HFF-Myc (cell line): Measurements from ENCODE around the gene RAMACL.
"Not testable (repeated sequence)": the region's sequence is repeated elsewhere in the genome, so short reads cannot be mapped to it uniquely, and the experiment has no call there.

ENCODE experiments used
- DNase-seq: peaks from one replicate; pipeline ENCODE4 v3.0.0-alpha.2; 2011; ENCODE audit warnings: low read depth; ENCODE audit errors: extremely low read depth
- H3K4me3 ChIP-seq: replicated peaks from 2 replicates; pipeline ENCODE4 v1.5.1; 2011; ENCODE audit warnings: low read depth, mild to moderate bottlenecking, control low read depth, low read length
- TF ChIP-seq, protein P1 (sequence below): IDR thresholded peaks from 2 replicates; pipeline ENCODE4 v1.5.1; 2012; ENCODE audit warnings: mild to moderate bottlenecking, low read depth, low read length, control low read depth; ENCODE audit errors: missing control alignments

RAMACL gene

DNA sequence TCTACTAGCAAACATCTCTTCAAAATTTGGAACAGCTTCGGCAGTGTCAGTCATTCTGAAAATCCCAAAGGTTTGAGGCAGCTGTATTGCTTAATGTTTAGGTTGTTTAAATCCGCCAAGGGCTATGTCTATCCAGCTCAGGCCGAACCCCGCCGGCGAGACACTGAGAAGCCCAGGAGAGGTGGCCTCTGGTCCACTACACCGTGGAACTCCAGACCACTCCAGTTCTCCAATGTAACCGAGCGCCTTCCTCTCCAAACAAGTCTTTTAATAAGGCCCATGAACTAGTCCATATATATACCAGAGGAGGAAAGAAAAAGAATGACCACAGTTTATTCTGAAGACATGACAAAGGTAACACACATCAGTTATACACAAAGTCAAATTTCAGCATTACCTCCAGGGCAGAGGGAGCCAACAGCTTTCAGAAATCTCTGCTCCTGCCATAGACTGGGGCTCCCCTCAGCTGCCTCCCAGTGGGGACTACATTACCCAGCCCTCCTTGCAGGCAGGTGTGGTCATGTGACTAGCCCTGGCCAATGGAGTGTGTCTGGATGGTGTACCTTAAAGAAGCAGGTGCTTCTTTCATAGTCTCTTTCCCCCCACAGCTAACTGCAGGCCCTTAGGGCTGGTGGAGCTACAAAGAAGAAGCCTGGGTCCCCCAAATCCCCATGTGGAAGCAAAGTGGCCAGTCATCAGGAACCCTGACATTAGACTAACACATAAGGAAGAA, at the start of gene RAMACL:
RAMACL (minus strand) TSS at position 255 of the 733 bp plus-strand sequence; CDS start at position 54, 201 bp downstream.
- TF ChIP-seq, protein P1, sequence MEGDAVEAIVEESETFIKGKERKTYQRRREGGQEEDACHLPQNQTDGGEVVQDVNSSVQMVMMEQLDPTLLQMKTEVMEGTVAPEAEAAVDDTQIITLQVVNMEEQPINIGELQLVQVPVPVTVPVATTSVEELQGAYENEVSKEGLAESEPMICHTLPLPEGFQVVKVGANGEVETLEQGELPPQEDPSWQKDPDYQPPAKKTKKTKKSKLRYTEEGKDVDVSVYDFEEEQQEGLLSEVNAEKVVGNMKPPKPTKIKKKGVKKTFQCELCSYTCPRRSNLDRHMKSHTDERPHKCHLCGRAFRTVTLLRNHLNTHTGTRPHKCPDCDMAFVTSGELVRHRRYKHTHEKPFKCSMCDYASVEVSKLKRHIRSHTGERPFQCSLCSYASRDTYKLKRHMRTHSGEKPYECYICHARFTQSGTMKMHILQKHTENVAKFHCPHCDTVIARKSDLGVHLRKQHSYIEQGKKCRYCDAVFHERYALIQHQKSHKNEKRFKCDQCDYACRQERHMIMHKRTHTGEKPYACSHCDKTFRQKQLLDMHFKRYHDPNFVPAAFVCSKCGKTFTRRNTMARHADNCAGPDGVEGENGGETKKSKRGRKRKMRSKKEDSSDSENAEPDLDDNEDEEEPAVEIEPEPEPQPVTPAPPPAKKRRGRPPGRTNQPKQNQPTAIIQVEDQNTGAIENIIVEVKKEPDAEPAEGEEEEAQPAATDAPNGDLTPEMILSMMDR: no peak
- no peak within 1 kb of the TSS for H3K4me3 ChIP-seq
- no peak for DNase-seq

DNA sequence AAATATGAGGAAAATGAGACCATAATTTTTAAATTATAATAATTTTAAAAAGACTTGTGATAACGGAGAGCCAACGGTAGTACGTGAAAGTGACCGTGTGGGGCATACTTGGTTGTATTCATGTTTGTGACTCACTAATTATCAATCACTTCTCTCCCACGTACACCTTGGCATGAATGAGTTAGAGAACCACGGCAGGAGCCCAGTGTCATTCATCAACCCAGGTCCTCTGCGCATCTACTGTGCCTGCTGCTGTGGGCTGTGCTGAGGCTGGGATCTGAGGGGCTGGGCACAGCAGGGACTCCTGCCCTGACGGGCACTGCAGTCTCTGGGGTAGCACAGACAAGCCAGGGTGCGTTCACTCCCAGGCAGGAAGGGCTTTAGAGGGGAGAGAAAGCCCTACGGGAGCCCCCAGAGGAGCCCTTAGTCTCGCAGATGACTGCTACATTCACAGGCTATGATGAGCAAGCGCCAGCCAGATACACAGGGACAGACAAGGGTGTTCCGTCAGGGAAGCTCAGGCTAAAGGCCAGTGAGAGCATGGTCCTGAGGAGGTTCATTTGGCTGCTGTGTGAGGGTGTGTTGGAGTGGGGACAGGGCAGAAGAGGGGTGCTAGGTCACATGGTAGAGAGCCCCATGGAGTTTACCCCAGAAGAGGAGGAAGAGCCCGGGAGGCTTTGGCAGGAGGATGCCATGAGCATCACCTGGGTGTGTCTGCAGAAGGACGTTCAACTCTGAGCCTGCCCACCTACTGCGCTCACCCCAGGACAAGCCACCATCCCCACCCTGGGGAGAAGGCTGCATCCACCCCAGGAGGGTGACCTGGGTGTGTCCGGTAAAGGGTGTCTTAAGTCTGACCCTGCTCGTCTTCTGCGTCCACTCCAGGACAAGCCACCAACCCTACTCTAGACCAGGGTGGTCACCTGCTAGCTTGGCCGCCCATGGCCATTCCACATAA, 48.8 kb upstream of the RAMACL start:
- TF ChIP-seq, protein P1: no peak
- DNase-seq: no peak
- no peak overlapping the region for H3K4me3 ChIP-seq

DNA sequence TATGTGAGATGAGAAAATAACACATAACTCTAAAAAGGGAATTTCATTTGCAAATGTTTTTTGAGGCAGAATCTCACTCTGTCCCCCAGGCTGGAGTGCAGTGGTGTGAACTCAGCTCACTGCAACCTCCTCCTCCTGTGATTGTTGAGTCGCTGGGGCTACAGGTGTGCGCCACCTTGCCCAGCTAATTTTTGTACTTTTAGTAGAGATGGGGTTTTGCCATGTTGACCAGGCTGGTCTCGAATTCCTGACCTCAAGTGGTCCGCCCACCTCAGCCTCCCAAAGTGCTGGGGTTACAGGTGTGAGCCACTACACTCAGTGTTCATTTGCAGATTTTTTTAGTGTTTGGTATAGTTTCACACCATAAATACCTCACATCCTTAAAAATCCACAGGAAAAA, 48.1 kb upstream of the RAMACL start:
- DNase-seq, H3K4me3 ChIP-seq: not testable (repeated sequence)

DNA sequence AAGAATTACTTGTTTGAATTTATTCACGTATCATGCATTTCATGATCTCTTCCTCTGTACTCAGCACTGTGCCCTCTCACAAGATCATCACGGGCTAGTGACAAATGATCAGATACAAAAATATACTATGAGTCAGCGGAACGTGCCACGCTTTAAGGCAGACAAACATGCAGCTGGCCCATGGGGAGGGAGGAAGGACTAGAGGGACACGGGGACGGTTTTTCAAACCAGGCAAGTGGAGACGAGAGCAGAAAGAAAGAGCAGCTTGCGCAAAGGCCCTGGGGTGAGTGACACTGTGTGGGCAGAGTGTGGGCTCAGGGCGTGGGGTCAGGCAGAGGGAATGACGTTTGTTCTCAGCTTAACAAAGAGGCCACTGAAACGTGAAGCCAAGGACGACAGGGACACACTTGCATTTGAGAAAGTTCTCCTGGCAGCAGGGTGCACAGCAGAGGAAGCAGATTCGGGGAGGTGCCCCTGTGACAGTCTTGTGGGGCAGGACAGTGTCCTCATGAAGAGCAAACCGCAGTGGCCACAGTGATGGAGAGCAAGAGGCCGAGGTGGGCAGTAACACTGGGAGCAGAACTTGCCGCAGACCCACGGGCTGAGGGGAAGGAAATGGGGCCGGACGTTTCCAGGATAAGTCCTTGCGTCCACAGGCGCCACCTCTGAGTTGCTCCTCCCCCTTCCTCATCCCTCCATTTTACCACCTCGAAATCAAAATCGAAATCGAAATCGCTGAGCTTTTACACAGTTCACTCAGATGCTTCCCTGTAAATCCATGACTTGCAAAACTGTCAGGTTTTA, 47.5 kb upstream of the RAMACL start:
- no peak overlapping the region for H3K4me3 ChIP-seq
- TF ChIP-seq, protein P1: no peak
- no peak for DNase-seq

DNA sequence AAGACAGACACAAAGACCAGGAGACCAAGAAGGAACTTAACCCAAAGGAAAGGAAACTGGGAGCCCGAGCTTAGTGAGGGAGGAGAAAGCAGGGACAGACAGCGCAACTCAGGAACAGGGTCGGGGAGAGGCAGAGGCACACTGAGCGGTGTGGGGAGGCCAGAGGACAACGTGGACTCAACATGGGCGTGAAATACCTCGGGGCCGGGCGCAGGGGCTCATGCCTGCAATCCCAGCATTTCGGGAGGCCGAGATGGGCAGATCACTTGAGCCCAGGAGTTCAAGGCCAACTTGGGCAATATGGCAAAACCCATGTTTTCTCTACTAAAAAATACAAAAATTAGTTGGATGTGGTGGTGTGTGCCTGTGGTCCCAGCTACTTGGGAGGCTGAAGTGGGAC, 46.3 kb upstream of the RAMACL start:
- no peak for DNase-seq
- no peak overlapping the region for H3K4me3 ChIP-seq
- TF ChIP-seq, protein P1: no peak

DNA sequence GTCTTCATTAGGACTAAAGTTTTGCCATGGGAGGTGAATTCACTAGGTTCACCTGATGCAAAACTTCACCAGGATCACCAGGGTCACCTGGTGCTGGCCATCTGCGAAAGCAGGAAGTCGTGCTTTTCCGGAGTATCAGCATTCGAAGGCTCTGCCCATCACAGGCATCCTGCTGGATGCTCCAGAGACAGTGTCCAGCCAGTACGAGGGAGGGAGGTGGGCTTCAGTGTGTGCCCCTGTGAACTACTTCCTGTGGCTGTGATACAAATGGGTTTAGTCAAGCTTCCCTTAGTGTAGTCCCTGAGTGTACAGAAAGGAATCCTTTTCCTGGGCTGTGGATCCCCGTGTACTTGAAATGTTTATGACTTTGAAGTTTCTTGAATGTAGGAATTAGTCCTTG, 44.0 kb upstream of the RAMACL start:
- H3K4me3 ChIP-seq: no peak overlapping the region
- no peak for DNase-seq
- TF ChIP-seq, protein P1: no peak
